GM19467 (cell line): Measurements from ENCODE around the gene PIAS1.
"Not testable (repeated sequence)": the region's sequence is repeated elsewhere in the genome, so short reads cannot be mapped to it uniquely, and the experiment has no call there.

Experiments used
- ATAC-seq: cut with Tn5 transposase; IDR thresholded peaks from one replicate; pipeline ENCODE4 v1.9.1; 2021; ENCODE audit warnings: mild to moderate bottlenecking, moderate library complexity; ENCODE audit not compliant: unreplicated experiment

Gene PIAS1

DNA sequence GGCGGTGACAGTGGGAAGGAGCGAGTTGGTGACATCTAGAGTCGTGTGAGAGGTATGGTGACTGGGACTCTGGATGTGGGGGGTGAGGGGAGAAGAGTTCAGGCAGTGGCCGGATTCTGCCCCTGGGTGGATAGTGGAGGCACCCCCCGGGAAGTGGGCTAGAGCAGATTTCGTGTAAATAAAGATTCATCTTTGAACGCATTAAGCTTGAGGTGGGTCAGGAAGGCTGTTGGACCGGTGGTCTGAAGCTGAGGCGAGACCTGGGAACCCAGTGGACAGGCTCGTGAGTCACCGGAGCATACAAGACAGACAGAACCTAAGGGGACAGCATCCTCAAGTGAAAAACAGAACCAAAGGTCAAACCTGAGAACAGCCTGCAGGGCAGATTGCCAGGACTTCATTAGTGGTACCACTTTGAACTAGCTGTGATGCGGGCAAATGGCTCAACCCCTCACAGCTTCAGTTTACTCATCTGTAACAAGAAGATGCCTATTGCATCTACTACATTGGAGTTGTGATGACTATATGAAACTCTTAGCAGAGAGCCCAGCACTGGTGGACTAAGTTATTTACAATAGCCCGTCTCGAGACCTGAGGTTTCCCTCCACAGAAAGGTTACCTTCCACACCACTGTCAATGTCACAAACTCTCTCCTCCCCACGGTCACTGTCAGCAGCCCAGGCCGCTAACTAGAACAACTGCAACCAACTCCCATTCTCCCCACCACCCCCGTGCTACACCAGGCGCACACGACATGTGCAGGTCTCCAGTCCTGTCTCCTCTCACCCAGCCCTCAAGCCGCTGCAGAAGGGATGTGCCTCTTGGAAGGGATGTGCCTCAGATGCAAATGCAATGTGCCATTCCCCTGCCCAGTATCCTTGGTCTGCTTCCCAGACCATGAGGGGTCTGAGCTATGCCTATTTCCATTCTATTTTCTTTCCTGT lies 176.3 kb downstream of the PIAS1 start:
- ATAC-seq: no peak

DNA sequence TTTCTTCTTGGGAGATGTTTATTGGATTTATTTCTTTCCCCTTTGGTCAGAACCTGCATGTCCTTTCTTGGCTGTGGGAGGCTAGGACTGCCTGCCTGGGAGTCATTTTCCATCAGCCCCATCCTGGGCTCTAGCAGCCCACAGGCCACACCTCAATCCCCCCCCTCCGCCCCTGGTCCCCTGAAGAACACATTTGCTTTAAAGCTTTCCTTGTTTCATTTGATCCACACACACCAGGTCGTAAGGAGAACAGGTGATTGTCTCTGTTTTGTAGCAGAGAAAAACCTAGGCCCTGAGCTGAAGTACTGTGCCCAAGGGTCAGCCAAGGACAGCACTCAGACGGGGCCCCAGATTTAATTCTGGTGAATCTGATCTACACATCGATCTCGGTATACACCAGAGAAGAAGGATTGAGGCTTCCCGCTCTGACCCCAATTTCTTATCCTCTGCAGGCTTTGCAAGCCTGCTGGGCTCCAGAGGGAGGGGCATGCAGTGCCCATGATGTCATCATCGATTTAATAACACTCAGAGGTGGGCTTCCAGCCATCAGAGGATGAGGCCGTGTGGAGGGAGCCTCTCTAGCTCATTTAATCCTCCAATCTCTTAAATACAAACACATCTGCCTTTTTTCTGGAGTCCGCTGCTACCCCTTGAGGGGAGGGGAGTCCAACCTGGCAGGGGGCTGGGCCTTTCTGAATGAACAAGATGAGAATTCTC lies 177.1 kb downstream of the PIAS1 start:
- ATAC-seq: no peak

DNA sequence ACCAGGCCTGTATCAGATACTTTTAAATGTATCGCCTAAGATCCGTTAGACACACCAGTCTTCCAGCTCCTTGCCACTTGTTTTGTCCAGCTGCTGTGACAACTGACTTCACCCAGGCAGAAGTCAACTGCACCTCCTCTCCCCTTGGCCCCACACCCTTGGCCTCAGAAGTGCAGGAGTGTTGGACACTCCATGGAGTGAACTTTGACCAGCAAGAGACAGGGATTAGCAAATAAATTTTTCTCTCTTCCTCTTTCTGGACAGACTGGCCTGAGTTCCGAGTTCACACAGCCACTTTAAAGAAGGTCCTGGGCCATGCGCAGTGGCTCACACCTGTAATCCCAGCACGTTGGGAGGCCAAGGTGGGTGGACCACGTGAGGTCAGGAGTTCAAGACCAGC lies 178.3 kb downstream of the PIAS1 start:
- ATAC-seq: no peak

DNA sequence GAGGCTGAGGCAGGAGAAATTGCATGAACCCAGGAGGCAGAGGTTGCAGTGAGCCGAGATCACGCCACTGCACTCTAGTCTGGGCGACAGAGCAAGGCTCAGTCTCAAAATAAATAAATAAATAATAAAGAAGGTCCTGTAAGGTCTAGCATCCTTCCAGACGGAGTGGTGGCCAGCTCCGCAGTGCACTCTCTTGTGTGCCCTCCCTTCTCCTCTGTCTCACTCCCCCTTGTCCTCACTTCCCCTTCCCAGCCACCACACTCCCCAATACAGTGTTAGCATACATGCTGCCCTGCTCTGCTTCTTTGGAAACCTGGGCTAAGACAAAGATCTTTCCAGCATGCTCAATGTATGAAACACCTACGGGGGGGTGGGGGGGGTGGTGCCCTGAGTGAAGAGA lies 178.8 kb downstream of the PIAS1 start:
- no peak for ATAC-seq

DNA sequence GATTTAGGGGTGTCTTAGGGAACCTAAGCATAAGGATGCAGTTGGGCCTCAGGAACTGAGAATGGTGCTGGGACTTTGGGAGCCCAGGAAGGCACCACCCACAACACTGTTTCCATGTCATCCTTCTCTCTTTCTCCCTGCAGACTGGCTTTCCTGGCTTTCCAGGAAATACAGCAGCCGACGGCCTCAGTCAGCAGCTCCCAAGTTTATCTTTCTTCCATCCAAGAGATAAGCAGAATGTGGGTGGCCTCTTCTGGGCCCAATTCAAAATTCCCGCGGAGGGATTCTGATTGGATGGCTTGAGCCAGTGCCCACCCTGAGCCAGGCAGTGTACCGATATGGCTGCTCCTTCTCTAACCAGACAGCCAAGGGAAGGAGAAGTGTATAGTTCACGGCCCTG lies 179.9 kb downstream of the PIAS1 start:
- no peak for ATAC-seq

DNA sequence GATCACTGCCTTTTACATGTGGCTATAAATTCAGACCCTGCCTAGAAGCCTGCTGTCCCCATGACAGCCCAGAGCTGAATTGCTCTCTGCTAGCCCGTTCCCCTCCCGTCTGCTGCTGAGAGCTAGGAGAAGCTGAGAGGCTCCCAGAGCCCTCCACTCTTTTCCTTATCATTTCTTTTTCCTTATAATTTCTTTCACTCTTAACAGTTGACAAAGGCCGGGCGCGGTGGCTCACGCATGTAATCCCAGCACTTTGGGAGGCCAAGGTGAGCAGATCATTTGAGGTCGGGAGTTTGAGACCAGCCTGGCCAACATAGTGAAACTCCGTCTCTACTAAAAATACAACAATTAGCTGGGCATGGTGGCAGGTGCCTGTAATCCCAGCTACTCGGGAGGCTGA lies 180.4 kb downstream of the PIAS1 start:
- not testable (repeated sequence) for ATAC-seq

DNA sequence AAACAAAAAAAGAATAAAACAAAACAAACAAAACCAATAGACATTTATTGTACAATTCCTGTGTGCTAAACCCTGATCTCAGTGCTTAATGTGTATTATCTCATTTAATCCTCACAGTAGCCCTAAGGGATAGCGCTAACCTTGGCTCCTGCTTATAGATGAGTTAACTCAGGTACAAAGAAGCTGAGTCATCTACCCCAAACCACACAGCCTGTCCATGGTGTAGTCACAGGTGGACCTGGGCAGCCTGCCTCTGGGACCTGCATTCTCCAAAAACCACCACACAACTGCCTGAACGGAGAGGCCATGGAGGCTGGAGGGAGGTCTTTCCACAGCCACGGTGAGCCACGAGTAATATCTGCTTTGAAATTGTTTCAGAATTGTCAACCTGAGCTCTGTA lies 180.9 kb downstream of the PIAS1 start:
- no peak for ATAC-seq

DNA sequence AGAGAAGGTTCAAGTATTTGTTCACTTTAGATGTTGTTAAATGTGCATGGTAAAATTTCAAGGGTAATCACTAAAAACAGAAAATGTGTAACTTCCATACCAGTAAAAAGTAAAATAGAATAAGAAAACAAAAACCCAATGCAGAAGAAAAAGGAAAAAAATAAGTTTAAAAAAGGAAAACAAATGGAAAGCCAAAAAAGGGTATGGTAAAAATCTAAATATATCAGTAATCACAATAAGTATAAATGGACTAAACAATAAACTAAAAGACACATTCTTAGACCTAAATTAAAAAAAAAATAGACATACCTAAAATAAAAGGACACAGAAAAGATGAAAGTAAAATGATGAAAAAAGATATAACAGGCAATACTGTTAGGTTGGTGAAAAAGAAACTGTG lies 184.9 kb downstream of the PIAS1 start:
- no peak for ATAC-seq

DNA sequence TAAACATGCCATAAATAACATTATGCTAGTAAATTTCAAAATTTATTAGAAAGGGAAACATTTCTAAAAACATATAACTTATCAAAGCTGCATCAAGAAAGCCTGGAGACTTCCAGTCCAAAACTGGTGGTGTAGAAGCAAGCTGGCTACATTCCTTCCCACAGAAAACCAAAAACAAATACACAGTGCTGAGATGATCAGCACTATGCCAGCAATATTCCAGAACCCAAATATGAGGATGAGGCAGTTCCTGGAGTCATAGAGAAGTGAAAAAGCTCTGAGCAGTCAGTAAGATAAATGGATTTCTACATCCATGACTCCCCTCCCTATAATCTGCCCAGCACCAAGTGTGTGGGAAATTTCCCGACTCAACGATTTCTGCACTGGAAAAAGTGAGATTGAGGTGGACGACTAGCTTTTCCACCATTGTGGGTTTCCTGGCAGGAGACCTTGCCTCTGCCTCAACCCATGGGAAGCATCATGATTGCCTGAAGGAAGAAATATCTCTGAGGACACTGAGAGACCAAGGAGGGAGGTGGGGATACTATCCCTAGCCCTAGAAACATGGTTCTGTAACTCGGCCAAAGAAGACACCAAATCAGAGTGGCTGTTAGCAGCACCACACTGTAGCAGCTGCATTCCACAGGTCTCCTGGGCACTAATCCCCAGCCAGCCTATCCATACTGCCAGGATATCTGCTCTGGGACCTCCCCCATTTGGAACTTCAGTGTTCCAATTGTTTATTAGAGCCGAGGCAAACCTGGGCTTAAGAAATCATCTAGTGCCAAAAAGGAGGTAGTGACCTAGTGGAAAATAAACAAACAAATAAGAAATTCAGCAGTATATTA lies 187.2 kb downstream of the PIAS1 start:
- no peak for ATAC-seq
